Esophagus squamous epithelium (tissue), 4 donors: ENCODE results near the gene SMS.

ENCODE experiments used
- POLR2A ChIP-seq, 4 donors: fragments of 450-650 bp; IDR thresholded peaks; one replicate each; pipeline ENCODE4 v1.6.1; 2017; ENCODE audit warnings: antibody characterized with exemption in 4 of 4, mild to moderate bottlenecking in 4 of 4, moderate library complexity in 3 of 4
- TF ChIP-seq, protein P1 (sequence below), 6 experiments: fragments of 450-650 bp in 4 of 6; fragments of 200-600 bp in 2 of 6; sonication (generic) in 2 of 6; IDR thresholded peaks; one replicate each; pipeline ENCODE4 v1.5.1; 2016 to 2019; ENCODE audit warnings: antibody characterized with exemption in 6 of 6, mild to moderate bottlenecking in 4 of 6, moderate library complexity in 4 of 6

DNA sequence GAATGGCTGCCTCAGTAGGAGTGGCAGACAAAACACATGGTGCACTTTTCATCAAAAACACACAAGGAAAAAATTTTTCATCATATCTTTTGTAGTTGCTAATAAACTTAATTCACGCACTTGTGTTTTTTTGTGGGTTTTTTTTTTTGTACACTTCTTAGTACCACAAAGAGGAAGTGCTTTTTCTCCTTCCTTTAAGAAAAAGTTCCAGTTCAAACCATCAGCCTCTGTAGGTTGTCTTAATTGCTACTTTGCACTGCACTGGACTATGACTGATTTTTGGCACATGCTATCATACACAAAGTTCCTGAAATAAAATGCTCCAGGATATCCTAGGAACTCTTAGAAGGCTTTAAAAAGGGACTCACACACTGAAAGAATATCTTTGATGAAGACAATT is 91.6 kb downstream of the SMS start, which contains the start of gene PHEX:
- TF ChIP-seq, protein P1, sequence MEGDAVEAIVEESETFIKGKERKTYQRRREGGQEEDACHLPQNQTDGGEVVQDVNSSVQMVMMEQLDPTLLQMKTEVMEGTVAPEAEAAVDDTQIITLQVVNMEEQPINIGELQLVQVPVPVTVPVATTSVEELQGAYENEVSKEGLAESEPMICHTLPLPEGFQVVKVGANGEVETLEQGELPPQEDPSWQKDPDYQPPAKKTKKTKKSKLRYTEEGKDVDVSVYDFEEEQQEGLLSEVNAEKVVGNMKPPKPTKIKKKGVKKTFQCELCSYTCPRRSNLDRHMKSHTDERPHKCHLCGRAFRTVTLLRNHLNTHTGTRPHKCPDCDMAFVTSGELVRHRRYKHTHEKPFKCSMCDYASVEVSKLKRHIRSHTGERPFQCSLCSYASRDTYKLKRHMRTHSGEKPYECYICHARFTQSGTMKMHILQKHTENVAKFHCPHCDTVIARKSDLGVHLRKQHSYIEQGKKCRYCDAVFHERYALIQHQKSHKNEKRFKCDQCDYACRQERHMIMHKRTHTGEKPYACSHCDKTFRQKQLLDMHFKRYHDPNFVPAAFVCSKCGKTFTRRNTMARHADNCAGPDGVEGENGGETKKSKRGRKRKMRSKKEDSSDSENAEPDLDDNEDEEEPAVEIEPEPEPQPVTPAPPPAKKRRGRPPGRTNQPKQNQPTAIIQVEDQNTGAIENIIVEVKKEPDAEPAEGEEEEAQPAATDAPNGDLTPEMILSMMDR (IDR thresholded peaks at IDR 0.05), result no peak
- no peak for TF ChIP-seq POLR2A (IDR thresholded peaks at IDR 0.05)
